ENCODE measurements around the gene FANK1.

Gene FANK1

GRCh38 chr10:125991392-125991791, 95.0 kb downstream of the FANK1 start:
- DNase-seq, result no peak

GRCh38 chr10:125992254-125992653, 95.9 kb downstream of the FANK1 start:
- no peak for DNase-seq

- no peak for DNase-seq
These were observed 98.2 kb downstream of the FANK1 start for GRCh38 chr10:125994601-125995000.

- peak in 1 of 5 experiments; percentile 85 for DNase-seq
These were observed 99.5 kb downstream of the FANK1 start for GRCh38 chr10:125995726-125996304.

GRCh38 chr10:125997586-125997985, 101.2 kb downstream of the FANK1 start:
- no peak for DNase-seq

GRCh38 chr10:125999694-126000093, 103.3 kb downstream of the FANK1 start:
- DNase-seq, result no peak

GRCh38 chr10:126001576-126001975, 105.2 kb downstream of the FANK1 start:
- no peak for DNase-seq

GRCh38 chr10:126004752-126005151, 108.4 kb downstream of the FANK1 start:
- DNase-seq, result no peak

GRCh38 chr10:126006264-126006663, 109.9 kb downstream of the FANK1 start:
- no peak for DNase-seq

GRCh38 chr10:126006906-126007305, 110.5 kb downstream of the FANK1 start:
- DNase-seq, result no peak

- no peak for DNase-seq
These were observed 113.3 kb downstream of the FANK1 start for GRCh38 chr10:126009650-126010049.

GRCh38 chr10:126011995-126012394, 115.6 kb downstream of the FANK1 start:
- DNase-seq, result peak in 3 of 5 experiments; percentile 24 to 87 (median 59)

GRCh38 chr10:126012485-126012884, 116.1 kb downstream of the FANK1 start:
- DNase-seq, result no peak

GRCh38 chr10:126013489-126014281, 117.3 kb downstream of the FANK1 start:
- DNase-seq, result peak in 1 of 5 experiments; percentile 85

GRCh38 chr10:126014309-126014708, 117.9 kb downstream of the FANK1 start:
- no peak for DNase-seq

- DNase-seq, result no peak
These were observed 119.0 kb downstream of the FANK1 start for GRCh38 chr10:126015413-126015812.

GRCh38 chr10:126016156-126016805, 119.9 kb downstream of the FANK1 start:
- no peak for DNase-seq

- DNase-seq, result no peak
These were observed 120.5 kb downstream of the FANK1 start for GRCh38 chr10:126016882-126017281.

- no peak for DNase-seq
These were observed 121.7 kb downstream of the FANK1 start for GRCh38 chr10:126017961-126018560.

- no peak for DNase-seq
These were observed 125.6 kb downstream of the FANK1 start for GRCh38 chr10:126021833-126022500.

- DNase-seq, result no peak
These were observed 126.5 kb downstream of the FANK1 start for GRCh38 chr10:126022841-126023240.

GRCh38 chr10:126027692-126028091, 131.3 kb downstream of the FANK1 start:
- no peak for DNase-seq

GRCh38 chr10:126029999-126030398, 133.6 kb downstream of the FANK1 start:
- DNase-seq, result no peak

Measured in T-helper 2 cell (primary cell).